NCI-H510A treated with DMSO at 0.1 percent for 48 hours (cell line): ENCODE data around the gene LDLRAD1.
"Not testable (repeated sequence)": the region's sequence is repeated elsewhere in the genome, so short reads cannot be mapped to it uniquely, and the experiment has no call there.

Source experiments
- DNase-seq: peaks from one replicate; lab custom pipeline; 2025; lab: John Stamatoyannopoulos, UW

LDLRAD1 gene

GRCh38 chr1:54016343-54017282 is 1.4 kb downstream of the LDLRAD1 start:
- peak; percentile 95 for DNase-seq

- DNase-seq: no peak
Measured at GRCh38 chr1:54014009-54014629, 3.9 kb downstream of the LDLRAD1 start.

- no peak for DNase-seq
Measured at GRCh38 chr1:54013393-54014008, 4.5 kb downstream of the LDLRAD1 start.

- no peak for DNase-seq
Measured at GRCh38 chr1:54012863-54013262, 5.1 kb downstream of the LDLRAD1 start.

- DNase-seq: no peak
Measured at GRCh38 chr1:54012008-54012325, 6.0 kb downstream of the LDLRAD1 start.

- DNase-seq: no peak
Measured at GRCh38 chr1:54011316-54012007, 6.5 kb downstream of the LDLRAD1 start.

GRCh38 chr1:54010415-54011117 is 7.4 kb downstream of the LDLRAD1 start:
- DNase-seq: no peak

GRCh38 chr1:54009406-54009805 is 8.6 kb downstream of the LDLRAD1 start:
- DNase-seq: no peak

GRCh38 chr1:54008876-54009275 is 9.1 kb downstream of the LDLRAD1 start:
- DNase-seq: no peak

GRCh38 chr1:54007613-54008012 is 10.4 kb downstream of the LDLRAD1 start:
- DNase-seq: no peak

GRCh38 chr1:54006508-54006907 is 11.5 kb downstream of the LDLRAD1 start:
- no peak for DNase-seq

- DNase-seq: no peak
Measured at GRCh38 chr1:54004481-54005049, 13.4 kb downstream of the LDLRAD1 start.

- DNase-seq: not testable (repeated sequence)
Measured at GRCh38 chr1:54003750-54004480, 14.1 kb downstream of the LDLRAD1 start.

- DNase-seq: no peak
Measured at GRCh38 chr1:54003249-54003646, 14.7 kb downstream of the LDLRAD1 start.

- DNase-seq: no peak
Measured at GRCh38 chr1:54002544-54003248, 15.3 kb downstream of the LDLRAD1 start.

- peak; percentile 46 for DNase-seq
Measured at GRCh38 chr1:54001591-54001990, 16.4 kb downstream of the LDLRAD1 start.

- no peak for DNase-seq
Measured at GRCh38 chr1:53999920-54000319, 18.1 kb downstream of the LDLRAD1 start.

GRCh38 chr1:53998223-53998622 is 19.8 kb downstream of the LDLRAD1 start:
- no peak for DNase-seq

GRCh38 chr1:53995683-53996082 is 22.3 kb downstream of the LDLRAD1 start:
- no peak for DNase-seq

- not testable (repeated sequence) for DNase-seq
Measured at GRCh38 chr1:53994516-53994915, 23.5 kb downstream of the LDLRAD1 start.
